Heart right ventricle (tissue), 16 donors: ENCODE results near the gene FBXW12. TPM values are rescaled to one million over a fixed set of nuclear protein-coding genes. Genes with fewer than 3 reads are reported as not detected.

Experiments used
- ATAC-seq, 8 donors: fragments of 200-7000 bp; cut with Tn5 transposase; one replicate each; pipeline ENCODE4 v1.9.1; 2020; ENCODE audit warnings: mild to moderate bottlenecking in 8 of 8, moderate library complexity in 8 of 8, moderate number of reproducible peaks in 1 of 8
- DNase-seq, 2 donors: peaks; one replicate each; pipeline ENCODE4 v3.0.0-alpha.2; 2020
- H3K27ac ChIP-seq, 10 donors: fragments of 200-600 bp; sonication (generic) in 2 of 10; one replicate each; pipeline versions ENCODE4 v1.5.0 to v1.8.0; 2020 to 2022; ENCODE audit warnings: mild to moderate bottlenecking in 3 of 10
- H3K27me3 ChIP-seq, 7 donors: fragments of 200-600 bp; one replicate each; pipeline ENCODE4 v1.8.0; 2021 to 2022; ENCODE audit warnings: mild to moderate bottlenecking in 2 of 7
- H3K36me3 ChIP-seq, 9 donors: fragments of 200-600 bp; sonication (generic) in 1 of 9; one replicate each; pipeline versions ENCODE4 v1.5.0 to v1.8.0; 2020 to 2022; ENCODE audit warnings: mild to moderate bottlenecking in 2 of 9
- H3K4me1 ChIP-seq, 9 donors: fragments of 200-600 bp; sonication (generic) in 1 of 9; one replicate each; pipeline versions ENCODE4 v1.5.0 to v1.8.0; 2020 to 2022; ENCODE audit warnings: mild to moderate bottlenecking in 4 of 9
- H3K4me3 ChIP-seq, 10 donors: fragments of 200-600 bp; sonication (generic) in 2 of 10; one replicate each; pipeline versions ENCODE4 v1.5.0 to v1.8.0; 2020 to 2022; ENCODE audit warnings: mild to moderate bottlenecking in 7 of 10, moderate library complexity in 2 of 10
- H3K9me3 ChIP-seq, 11 donors: fragments of 200-600 bp in 10 of 11; sonication (generic) in 2 of 11; one replicate each; pipeline versions ENCODE4 v1.5.0 to v1.8.0; 2013 to 2022; ENCODE audit warnings: mild to moderate bottlenecking in 2 of 11, control low read depth in 1 of 11, moderate library complexity in 1 of 11
- CTCF ChIP-seq, 9 donors: fragments of 200-600 bp; sonication (generic) in 2 of 9; IDR thresholded peaks; one replicate each; pipeline versions ENCODE4 v1.5.0 to v1.8.0; 2021 to 2022; ENCODE audit warnings: antibody characterized with exemption in 9 of 9, mild to moderate bottlenecking in 5 of 9, moderate library complexity in 1 of 9
- WGBS, 2 donors: extraction: QIAGEN DNeasy Blood & Tissue Kit; methylation state at CpG; one replicate each; pipeline ENCODE4 v1.1.7; 2013; ENCODE audit warnings: inconsistent platforms in 1 of 2; 5-methylcytosine and 5-hydroxymethylcytosine counted together
- intact Hi-C, 10 donors: fragments of 100-400 bp; cut with DNase I; formaldehyde crosslinking; loops; one replicate each; pipeline versions ENCODE4 v1.11.1 to v1.14.2; 2022
- polyA plus RNA-seq, 2 donors: library from polyadenylated mRNA; stranded (reverse); fragments of 200-250 nt; gene quantifications; one replicate each; pipeline ENCODE4 v1.2.3, GENCODE V29; 2013
- total RNA-seq, 10 donors: library from RNA; stranded (reverse); fragmentation: NEBNext Ultra II Directional in 3 of 10; extraction: Animal tissue kit (Norgen Biotek cat#: 25700) in 3 of 10; gene quantifications; one replicate each; pipeline versions ENCODE4 v1.2.1 to v1.2.4, GENCODE V29; 2021 to 2023
- donor health status: Arrhythmogenic right ventricular cardiomyopathy.
- donor health status: ischemic (EF 13 %, LVEDD 7.1; RV severe dilation, severe dysfunction).
- donor health status: healthy with polysubstance abuse.
- donor health status: DM: no; HTN: yes; CAD: no.
- donor health status: DM: no; HTN: no; CAD: no.
- donor health status: ischemic (EF 25% LVEDD 6.9; RV normal size, moderate dysfunction).
- donor health status: ischemic (EF 25% LVEDD 5.7; RV mildly dilated, moderate dysfunction).
- donor health status: healthy.
- donor health status: DM: yes; HTN: yes; CAD: no.
- donor health status: Ischemic cardiomyopathy.
- donor health status: ischemic (EF 35%, LVEDD 5.7; RV mildly dilated, moderate dysfunction).
- donor health status: nonischemic (EF 11% LVEDD 7.7; RV severe dilation, severe dysfunction).
- donor health status: DM: yes; HTN: yes; CAD: no.
- donor health status: PGD.
- donor health status: ischemic (EF 29% LVEDD 5.4; RV normal size, mild dysfunction).
- donor health status: nonischemic (EF 23%, LVEDD 6.1; RV moderate dilation, normal function).

FBXW12 gene
- total and polyA plus RNA-seq, 12 donors = 0.28 to 0.29 TPM; not detected in 10

- intact Hi-C loops = no loop called here
- Histone ChIP-seq H3K36me3 (no peaks in the 10 kb centered on the region), H3K4me3 (no peak overlapping the region), H3K27ac (no peak overlapping the region), H3K4me1 (no peaks in the 10 kb centered on the region), H3K27me3 (peaks cover 0 to 5% (median 0%) of the 10 kb centered on the region in 7 donors), H3K9me3 (peaks cover 0 to 27% (median 5%) of the 10 kb centered on the region in 11 donors)
- no peak for DNase-seq
- no peak for TF ChIP-seq CTCF (IDR thresholded peaks at IDR 0.05)
- ATAC-seq = no peak
Observed at GRCh38 chr3:48361928-48362327, 10.1 kb upstream of the FBXW12 start.

GRCh38 chr3:48364840-48365239, 7.2 kb upstream of the FBXW12 start:
- ATAC-seq (no peak), DNase-seq (no peak)
- Histone ChIP-seq H3K27ac (no peak overlapping the region), H3K4me3 (no peak overlapping the region), H3K27me3 (no peaks in the 10 kb centered on the region), H3K9me3 (peaks cover 0 to 27% (median 5%) of the 10 kb centered on the region in 11 donors), H3K36me3 (no peaks in the 10 kb centered on the region), H3K4me1 (no peaks in the 10 kb centered on the region)
- intact Hi-C loops = no loop called here
- 77 to 78% methylated on average over 1 of the region's 1 CpG for WGBS, 2 donors
- no peak for TF ChIP-seq CTCF (IDR thresholded peaks at IDR 0.05)

GRCh38 chr3:48367201-48367600, 4.8 kb upstream of the FBXW12 start:
- ATAC-seq = peak in 4 of 8 donors; percentile 41 to 71 (median 62)
- TF ChIP-seq CTCF (IDR thresholded peaks at IDR 0.05) = no peak
- intact Hi-C loops = no loop called here

GRCh38 chr3:48369693-48370332, 2.2 kb upstream of the FBXW12 start:
- Histone ChIP-seq H3K4me3 (no peak overlapping the region), H3K27ac (no peak overlapping the region), H3K27me3 (no peaks in the 10 kb centered on the region), H3K9me3 (no peaks in the 10 kb centered on the region), H3K36me3 (no peaks in the 10 kb centered on the region), H3K4me1 (no peaks in the 10 kb centered on the region)
- TF ChIP-seq CTCF (IDR thresholded peaks at IDR 0.05) = no peak
- intact Hi-C loops = no loop called here
- DNase-seq (no peak), ATAC-seq (no peak)
- WGBS, 2 donors = 69 to 71% methylated on average over 7 of the region's 7 CpGs

More at GRCh38 chr3:48367201-48367600, 4.8 kb upstream of the FBXW12 start:
- no peak overlapping the region for H3K4me3 ChIP-seq
- H3K4me1 ChIP-seq = no peaks in the 10 kb centered on the region
- peaks cover 0 to 7% (median 1%) of the 10 kb centered on the region in 11 donors for H3K9me3 ChIP-seq
- H3K36me3 ChIP-seq = no peaks in the 10 kb centered on the region
- DNase-seq = peak in 1 of 2 donors; percentile 15
- H3K27ac ChIP-seq = no peak overlapping the region
- no peaks in the 10 kb centered on the region for H3K27me3 ChIP-seq
